MCF 10A (cell line): ENCODE measurements around the gene UNC5A. TPM values are rescaled to one million over a fixed set of nuclear protein-coding genes. Genes with fewer than 3 reads are reported as not detected.

Source experiments
- BruUV-seq: library from RNA; stranded (reverse); fragments of 400-500 nt; replicated peaks from 2 replicates; lab custom pipeline; 2021; lab: Mats Ljungman, UMichigan
- CTCF ChIA-PET: fragments of 300-600 bp; sonication (Branson Sonifier 250); formaldehyde crosslinking; extraction: SDS; loops from one replicate; lab custom pipeline; 2021; ENCODE audit warnings: antibody characterized with exemption, inconsistent platforms; lab: Yijun Ruan, JAX
- POLR2A ChIA-PET: fragments of 300-600, 350-650 bp; sonication (Branson Sonifier 250); formaldehyde crosslinking; extraction: SDS; loops from one replicate; lab custom pipeline; 2020; ENCODE audit warnings: antibody characterized with exemption, inconsistent platforms; lab: Yijun Ruan, JAX
- DNase-seq: peaks from one replicate; pipeline ENCODE4 v3.0.0-alpha.2; 2018; ENCODE audit not compliant: unreplicated experiment
- H3K27ac Mint-ChIP-seq: one replicate; pipeline ENCODE4 v1.8.0; 2022; ENCODE audit warnings: mild to moderate bottlenecking, low read depth, mixed read lengths; ENCODE audit not compliant: unreplicated experiment
- H3K27me3 Mint-ChIP-seq: one replicate; pipeline ENCODE4 v1.8.0; 2022; ENCODE audit warnings: mixed read lengths; ENCODE audit not compliant: insufficient read depth, unreplicated experiment
- H3K36me3 Mint-ChIP-seq: one replicate; pipeline ENCODE4 v1.8.0; 2022; ENCODE audit warnings: mild to moderate bottlenecking, moderate library complexity, mixed read lengths; ENCODE audit not compliant: insufficient read depth, unreplicated experiment
- H3K4me1 Mint-ChIP-seq: one replicate; pipeline ENCODE4 v1.8.0; 2022; ENCODE audit warnings: mixed read lengths; ENCODE audit not compliant: insufficient read depth, unreplicated experiment
- H3K4me3 Mint-ChIP-seq: one replicate; pipeline ENCODE4 v1.8.0; 2022; ENCODE audit warnings: mild to moderate bottlenecking, moderate library complexity, mixed read lengths; ENCODE audit not compliant: unreplicated experiment
- H3K9me3 Mint-ChIP-seq: one replicate; pipeline ENCODE4 v1.8.0; 2022; ENCODE audit warnings: mixed read lengths; ENCODE audit not compliant: unreplicated experiment
- intact Hi-C: fragments of 100-400 bp; cut with micrococcal nuclease; formaldehyde crosslinking; loops from 2 replicates; pipeline ENCODE4 v1.14.1; 2022
- total RNA-seq: library from RNA; stranded (reverse); gene quantifications from 2 replicates; pipeline ENCODE4 v1.2.3, GENCODE V29; 2022
- TF ChIP-seq, protein P1 (sequence below): fragments of 200-600 bp; IDR thresholded peaks from one replicate; pipeline ENCODE4 v1.8.0; 2022; ENCODE audit warnings: antibody characterized with exemption, mild to moderate bottlenecking; ENCODE audit not compliant: unreplicated experiment

The UNC5A gene
- total RNA-seq, 1 experiment from 2014 or later = 0.51 TPM

- no peaks in the 10 kb centered on the region for H3K9me3 Mint-ChIP-seq
- no TSS peak for BruUV-seq
- DNase-seq = no peak
Observed at GRCh38 chr5:176878463-176878862, 68.1 kb downstream of the UNC5A start.

GRCh38 chr5:176878906-176879662 lies 68.7 kb downstream of the UNC5A start:
- no peak for DNase-seq
- BruUV-seq = no TSS peak
- ChIA-PET CTCF (interaction anchor here (1.3 kb wide), 1 partner anchor 218 kb away, joined by 8 read pairs; no protein-coding TSS in a partner anchor), POLR2A (no interaction called here)
- Mint-ChIP-seq H3K36me3 (no peaks in the 10 kb centered on the region), H3K27ac (no peak overlapping the region), H3K27me3 (peaks cover 51% of the 10 kb centered on the region), H3K4me3 (no peak overlapping the region), H3K9me3 (no peaks in the 10 kb centered on the region), H3K4me1 (no peaks in the 10 kb centered on the region)
- TF ChIP-seq, protein P1, sequence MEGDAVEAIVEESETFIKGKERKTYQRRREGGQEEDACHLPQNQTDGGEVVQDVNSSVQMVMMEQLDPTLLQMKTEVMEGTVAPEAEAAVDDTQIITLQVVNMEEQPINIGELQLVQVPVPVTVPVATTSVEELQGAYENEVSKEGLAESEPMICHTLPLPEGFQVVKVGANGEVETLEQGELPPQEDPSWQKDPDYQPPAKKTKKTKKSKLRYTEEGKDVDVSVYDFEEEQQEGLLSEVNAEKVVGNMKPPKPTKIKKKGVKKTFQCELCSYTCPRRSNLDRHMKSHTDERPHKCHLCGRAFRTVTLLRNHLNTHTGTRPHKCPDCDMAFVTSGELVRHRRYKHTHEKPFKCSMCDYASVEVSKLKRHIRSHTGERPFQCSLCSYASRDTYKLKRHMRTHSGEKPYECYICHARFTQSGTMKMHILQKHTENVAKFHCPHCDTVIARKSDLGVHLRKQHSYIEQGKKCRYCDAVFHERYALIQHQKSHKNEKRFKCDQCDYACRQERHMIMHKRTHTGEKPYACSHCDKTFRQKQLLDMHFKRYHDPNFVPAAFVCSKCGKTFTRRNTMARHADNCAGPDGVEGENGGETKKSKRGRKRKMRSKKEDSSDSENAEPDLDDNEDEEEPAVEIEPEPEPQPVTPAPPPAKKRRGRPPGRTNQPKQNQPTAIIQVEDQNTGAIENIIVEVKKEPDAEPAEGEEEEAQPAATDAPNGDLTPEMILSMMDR = no peak
- intact Hi-C loops = no loop called here

More at GRCh38 chr5:176878463-176878862, 68.1 kb downstream of the UNC5A start:
- peaks cover 57% of the 10 kb centered on the region for H3K27me3 Mint-ChIP-seq
- ChIA-PET POLR2A (interaction anchor here (0.6 kb wide), 1 partner anchor 331 kb away, joined by 3 read pairs; no protein-coding TSS in a partner anchor), CTCF (interaction anchor here (0.6 kb wide), 1 partner anchor 218 kb away, joined by 3 read pairs; no protein-coding TSS in a partner anchor)
- H3K4me3 Mint-ChIP-seq = no peak overlapping the region
- H3K4me1 Mint-ChIP-seq = no peaks in the 10 kb centered on the region
- TF ChIP-seq, protein P1 = no peak
- H3K27ac Mint-ChIP-seq = no peak overlapping the region
- H3K36me3 Mint-ChIP-seq = no peaks in the 10 kb centered on the region
- intact Hi-C loops = no loop called here

GRCh38 chr5:176879663-176880361 lies 69.5 kb downstream of the UNC5A start:
- ChIA-PET CTCF (interaction anchor here (1.3 to 1.5 kb wide), 2 partner anchors 30 to 219 kb away, joined by 4 to 8 read pairs; no protein-coding TSS in a partner anchor), POLR2A (no interaction called here)
- Mint-ChIP-seq H3K36me3 (no peaks in the 10 kb centered on the region), H3K9me3 (no peaks in the 10 kb centered on the region), H3K4me1 (no peaks in the 10 kb centered on the region), H3K27me3 (peaks cover 44% of the 10 kb centered on the region), H3K4me3 (no peak overlapping the region), H3K27ac (no peak overlapping the region)
- intact Hi-C loops = no loop called here
- no peak for DNase-seq
- TF ChIP-seq, protein P1 = no peak
- no TSS peak for BruUV-seq
